Activated gamma-delta T cell treated with anti-CD3 and anti-CD28 coated beads, Interleukin-2, amount 50 U/mL, for 16 hours (primary cell): Measurements from ENCODE around the gene SCUBE1.
A peak's percentile ranks its signal among the peaks of the same experiment; 100 is the strongest.

Experiments used
- DNase-seq: peaks from one replicate; pipeline ENCODE4 v3.0.0-alpha.2; 2020; ENCODE audit warnings: low read depth

Gene SCUBE1

GRCh38 chr22:43198936-43199335 is 144.2 kb downstream of the SCUBE1 start:
- DNase-seq: no peak

DNA sequence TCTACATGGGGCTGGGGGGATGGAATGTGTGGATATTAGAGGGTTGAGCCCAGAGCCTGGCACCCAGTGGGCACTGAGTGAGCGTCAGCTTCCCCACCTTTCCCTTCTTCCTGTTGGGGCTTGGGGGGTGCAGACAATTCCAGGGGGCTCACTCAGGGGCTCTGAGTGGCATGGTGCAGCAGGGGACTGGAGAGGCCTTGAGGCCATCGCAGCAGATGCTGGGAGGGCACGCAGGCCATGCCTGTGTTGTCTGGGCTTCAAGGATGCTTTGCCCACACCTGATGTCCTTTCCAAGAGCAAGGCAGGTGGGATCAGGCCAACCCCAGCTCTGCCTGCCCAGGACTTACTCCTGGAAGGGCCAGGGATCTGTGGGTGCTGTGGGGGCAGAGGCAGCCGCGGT is 145.0 kb downstream of the SCUBE1 start:
- no peak for DNase-seq

DNA sequence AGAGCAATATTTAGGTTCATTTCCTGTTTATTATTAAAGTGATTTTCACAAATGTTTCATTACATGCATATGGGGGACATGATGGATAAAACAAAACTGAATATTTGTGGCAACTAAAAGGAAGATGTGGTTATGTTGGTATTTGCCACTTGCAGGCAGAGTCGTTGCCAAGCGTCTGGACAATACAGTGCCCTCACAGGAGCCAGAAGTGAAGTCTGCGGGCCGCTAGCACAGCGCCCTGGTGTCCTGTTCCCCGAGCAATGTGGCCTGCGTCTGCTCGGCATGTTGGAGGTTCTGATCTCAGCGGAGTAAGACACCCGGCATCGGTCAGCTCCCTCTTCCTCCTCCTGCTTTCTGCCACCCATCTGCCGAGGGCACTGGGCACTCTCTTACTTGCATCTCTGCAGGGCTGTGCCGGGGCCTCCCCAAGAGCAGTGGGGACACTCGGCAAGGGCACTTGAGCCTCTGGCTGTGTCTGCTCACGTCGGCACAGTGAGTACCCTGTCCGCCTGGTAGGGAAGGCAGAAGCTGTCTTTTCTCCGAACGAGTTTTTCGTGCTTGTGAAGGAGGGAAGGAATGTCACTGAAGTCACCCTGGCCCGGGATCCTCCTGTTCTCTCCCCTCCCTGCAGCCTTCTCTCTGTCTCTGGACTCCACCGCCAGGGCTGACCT is 145.8 kb downstream of the SCUBE1 start:
- DNase-seq: no peak

GRCh38 chr22:43191831-43192230 is 151.3 kb downstream of the SCUBE1 start:
- DNase-seq: no peak

DNA sequence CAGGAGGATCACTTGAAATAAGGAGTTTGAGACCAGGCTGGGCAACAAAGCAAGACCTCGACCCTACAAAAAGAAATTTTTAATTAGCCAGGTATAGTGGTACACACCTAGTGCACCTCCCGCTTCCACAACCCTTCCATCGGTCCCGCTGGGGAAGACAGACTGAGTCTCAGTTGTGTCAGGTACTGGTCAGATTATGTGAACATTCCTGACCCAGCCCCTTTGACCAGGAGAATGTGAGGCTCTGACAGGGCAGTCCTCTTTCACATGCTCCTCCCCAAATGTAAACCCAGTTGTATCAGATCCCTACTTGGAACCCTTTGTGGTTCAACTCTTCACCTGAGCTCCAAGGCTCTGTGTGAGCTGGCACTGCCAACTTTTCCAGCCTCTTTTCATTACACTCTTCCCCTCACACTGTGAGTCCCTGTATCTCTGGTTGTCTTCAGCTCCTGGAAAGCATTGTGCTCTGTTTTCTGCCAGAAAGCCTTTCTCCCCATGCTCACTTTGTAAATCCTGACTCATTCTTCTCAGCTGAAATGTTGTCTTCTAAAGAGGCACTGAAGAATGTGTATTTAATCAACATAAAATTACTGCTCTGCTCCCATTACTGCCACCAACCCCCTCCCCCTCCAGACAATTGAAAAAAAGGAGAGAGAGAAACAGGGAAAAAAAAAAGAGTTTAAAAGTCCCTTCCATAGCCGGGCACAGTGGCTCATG is 154.2 kb downstream of the SCUBE1 start:
- DNase-seq: no peak

DNA sequence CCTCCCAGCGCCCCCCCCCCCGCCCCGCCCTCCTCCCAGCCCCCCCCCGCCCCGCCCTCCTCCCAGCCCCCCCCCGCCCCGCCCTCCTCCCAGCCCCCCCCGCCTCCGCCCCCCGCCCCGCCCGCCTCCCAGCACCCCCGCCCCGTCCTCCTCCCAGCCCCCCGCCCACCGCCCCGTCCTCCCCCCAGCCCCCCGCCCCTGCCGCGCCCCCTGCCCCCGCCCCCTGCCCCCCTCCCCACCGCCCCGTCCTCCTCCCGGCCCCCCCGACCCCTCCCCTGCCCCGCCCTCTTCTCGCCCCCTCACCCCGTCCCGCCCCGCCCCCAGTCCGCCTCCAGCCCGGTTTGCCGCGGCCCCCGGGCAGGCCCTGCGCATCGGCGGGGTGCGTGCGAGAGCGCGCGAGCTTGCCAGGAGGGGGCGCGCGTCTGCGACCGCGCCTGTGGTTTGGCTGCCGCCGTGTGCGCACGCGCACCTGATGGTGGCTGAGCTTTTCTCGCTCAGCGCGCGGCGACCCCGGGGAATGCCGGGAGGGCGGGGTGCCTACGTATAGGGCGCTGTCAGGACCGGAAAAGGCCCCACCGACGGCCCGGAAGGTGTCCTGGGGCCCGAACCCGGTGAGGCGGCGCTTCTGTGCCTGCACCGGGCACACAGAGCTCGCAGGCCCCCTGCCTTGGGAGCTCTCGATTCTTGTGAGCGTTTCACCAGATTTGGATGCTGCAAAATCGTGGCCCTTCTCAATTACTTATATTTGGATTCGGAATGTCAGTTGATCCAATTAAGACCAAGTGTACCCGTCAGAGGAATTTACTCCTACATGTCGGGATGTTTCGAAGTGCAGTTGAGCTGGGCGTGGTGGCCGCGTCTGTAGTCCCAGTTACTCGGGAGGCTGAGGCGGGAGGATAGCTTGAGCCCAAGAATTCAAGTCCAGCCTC is 155.7 kb downstream of the SCUBE1 start:
- peak; percentile 96 for DNase-seq

DNA sequence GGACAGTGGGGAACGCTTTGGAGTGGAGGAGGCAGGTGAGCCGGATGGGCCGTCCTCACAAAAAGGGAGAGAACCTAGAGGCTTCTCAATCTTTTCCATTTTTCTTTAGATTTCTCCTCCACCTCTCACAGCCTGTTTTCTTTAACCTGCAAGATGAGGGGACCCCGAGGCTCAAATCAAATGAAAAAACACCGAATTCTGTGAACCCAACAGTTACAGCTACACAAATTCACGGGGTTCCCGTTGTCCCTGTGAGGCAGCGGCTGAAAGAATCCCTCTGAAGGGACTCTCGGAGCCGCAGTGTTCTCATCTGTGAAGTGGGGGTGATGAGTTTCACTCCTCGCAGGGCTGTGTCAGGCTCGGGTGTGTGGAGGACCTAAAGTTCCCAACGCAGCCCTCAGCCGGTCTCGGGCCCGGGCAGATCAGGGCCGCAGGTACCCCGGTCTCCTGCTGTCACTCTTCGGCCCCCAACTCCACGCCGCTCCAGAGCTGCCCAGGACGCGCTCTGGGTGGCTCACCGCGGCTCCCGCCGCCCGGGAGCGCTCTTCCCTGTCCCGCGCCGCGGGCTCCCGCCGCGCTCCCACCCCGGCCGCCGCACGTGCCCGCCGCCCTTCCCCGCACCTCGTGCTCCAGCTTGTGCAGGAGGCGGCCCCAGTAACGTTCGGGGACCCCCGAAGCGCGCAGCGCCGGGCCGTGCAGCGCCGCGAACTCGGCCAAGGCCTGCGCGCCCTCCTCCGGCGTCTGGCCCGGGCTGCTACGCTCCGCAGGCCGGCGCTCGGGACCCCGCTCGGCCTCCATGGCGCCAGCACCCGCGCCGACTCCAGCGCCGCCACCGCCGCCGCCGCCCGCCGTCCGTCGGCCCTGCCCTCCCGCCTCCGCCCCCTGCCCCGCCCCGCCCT is 156.7 kb downstream of the SCUBE1 start, which contains the start of gene TTLL12:
Gene TTLL12 (minus strand): TSS at position 863 of the 899 bp plus-strand sequence. CDS start 65 bp downstream, at position 798.
- peak; percentile 25 for DNase-seq

- no peak for DNase-seq
Observed at GRCh38 chr22:43185860-43186261, 157.3 kb downstream of the SCUBE1 start.

DNA sequence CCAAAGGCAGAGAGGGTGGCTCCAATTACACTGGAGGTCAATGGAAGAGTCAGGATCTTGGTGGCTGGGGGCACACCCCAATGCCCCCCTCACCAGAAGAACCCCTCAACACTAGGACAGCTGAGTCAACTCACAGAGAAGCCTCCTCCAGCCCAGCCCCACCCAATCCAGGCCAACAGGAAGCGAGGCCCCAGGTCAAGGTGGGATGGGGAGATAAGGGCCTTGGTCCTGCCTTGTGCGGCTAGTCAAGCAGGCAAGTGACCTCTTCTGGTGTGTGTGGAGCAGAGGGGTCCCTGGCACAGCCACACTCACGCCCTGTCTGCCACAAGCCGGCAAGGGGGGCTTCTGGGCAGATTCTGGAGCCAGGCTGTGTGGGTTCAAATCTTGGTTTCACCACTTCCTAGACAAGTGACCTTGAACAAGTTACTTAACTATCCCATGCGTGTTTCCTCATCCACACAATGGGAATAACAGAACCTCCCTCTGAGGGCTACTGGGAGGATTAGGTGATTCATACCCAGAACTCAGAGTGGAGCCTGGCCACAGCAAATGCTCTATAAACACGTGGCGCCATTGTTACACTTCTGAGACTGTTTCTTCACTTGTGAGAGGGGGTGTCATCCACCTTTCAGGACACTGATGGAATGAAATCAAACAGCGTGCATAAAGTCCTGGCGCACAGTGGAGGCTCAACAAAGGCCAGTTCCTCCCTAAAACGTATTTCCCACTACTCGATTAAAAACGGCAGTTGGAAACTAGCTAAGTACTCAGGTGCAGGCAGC is 159.5 kb downstream of the SCUBE1 start:
- no peak for DNase-seq

DNA sequence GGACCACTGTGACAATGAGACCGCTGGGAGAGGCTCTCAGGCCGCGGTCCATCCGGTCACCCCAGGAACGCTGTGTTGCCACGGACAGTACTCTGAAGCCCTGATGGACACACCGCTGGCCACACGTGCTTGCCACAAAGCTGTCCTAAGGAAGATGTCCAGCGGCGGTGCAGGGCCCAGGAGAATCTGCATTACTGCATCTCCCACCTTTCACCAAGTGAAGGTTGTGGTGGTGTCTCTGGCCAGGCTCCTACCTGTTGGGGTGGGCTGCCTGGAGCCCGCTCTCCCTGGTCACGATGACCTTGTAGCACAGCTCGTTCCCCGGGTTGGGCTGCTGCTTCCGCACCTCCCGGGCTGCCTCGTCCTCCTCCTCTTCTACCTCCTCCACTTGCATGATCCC is 160.4 kb downstream of the SCUBE1 start:
- no peak for DNase-seq

- no peak for DNase-seq
Observed at GRCh38 chr22:43182118-43182517, 161.1 kb downstream of the SCUBE1 start.

- DNase-seq: no peak
Observed at GRCh38 chr22:43181321-43182076, 161.7 kb downstream of the SCUBE1 start.

DNA sequence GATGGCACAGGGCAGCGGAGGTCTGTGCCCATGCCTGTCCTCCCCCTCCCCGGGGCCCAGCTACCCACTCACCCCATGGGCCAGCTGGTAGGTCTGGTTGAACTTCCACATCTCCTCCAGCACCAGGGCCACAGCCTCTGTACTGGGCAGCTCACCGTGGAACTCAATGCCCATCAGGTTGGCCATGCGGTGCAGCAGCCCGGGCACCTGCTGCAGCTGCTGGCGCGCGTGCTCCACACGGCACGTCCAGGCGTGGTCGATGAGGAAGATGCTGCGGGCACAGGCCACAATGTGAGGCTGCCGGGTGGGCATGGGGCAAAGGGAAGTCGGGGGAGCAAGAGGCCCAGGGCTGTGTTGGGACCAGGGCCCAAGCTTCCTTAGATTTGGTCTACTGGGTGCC is 162.5 kb downstream of the SCUBE1 start:
- no peak for DNase-seq

- DNase-seq: no peak
Observed at GRCh38 chr22:43179911-43180195, 163.3 kb downstream of the SCUBE1 start.

DNA sequence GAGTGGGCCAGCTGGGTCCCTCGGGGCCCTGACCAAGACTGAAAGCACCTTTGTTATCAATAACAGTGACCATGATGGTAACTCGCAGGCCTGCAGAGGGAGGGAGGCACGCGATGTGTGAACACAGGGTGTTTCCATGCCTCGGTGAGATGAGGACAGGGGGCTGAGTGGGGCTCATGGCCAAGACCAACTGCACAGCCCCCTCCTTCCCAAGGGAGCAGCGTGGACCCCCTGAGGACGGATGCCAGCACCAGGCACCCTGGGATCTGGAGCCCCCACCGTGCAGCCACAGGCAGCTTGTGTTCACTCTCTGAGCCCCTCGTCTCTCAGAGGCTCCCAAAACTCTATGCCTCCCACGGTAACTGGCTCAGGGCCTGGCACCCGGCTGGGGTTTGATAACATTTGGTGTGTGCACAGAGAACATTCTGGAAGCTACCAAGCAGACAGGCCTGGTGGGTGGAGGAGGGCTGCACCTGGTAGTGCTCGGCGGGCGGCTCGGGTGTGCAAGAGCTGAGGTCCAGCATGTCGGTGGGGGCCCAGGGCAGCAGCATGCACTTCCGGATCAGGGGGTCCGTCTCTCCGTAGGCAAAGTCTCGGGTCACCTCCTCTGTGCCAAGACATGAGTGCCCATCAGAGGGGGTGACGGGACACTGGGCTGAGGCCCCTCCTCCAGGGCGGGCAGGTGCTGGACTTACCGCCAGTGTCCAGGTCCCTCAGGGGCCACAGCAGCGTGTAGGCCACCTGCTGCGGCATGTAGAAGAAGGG is 163.8 kb downstream of the SCUBE1 start:
- no peak for DNase-seq

- DNase-seq: no peak
Observed at GRCh38 chr22:43177479-43177878, 165.7 kb downstream of the SCUBE1 start.

DNA sequence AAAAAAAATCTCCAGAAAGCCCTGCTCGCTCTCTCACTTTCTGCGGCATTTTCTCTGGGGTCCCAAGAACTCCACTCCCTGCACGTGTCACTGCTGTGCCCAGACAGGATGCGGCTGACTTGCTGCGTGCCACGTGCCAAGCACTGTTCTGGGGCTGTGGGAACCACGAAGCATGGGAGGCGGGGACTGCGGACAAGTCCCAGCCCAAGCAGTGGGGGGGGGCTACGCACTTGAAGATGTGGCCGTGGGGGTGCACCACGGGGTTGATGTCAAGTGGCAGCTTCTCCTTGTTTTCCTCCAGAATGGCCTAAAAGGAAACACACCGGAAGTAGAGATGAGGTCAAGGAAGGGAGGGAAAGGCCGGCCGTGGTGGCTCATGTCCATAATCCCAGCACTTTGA is 167.1 kb downstream of the SCUBE1 start:
- DNase-seq: no peak

- no peak for DNase-seq
Observed at GRCh38 chr22:43174941-43175531, 168.1 kb downstream of the SCUBE1 start.
